ENCODE measurements around the gene TRIM24. TPM values are rescaled to one million over a fixed set of nuclear protein-coding genes. Genes with fewer than 3 reads are reported as not detected.

The TRIM24 gene
- total RNA-seq, 2 donors from 2014 or later = 14.5 to 19.1 TPM

DNA sequence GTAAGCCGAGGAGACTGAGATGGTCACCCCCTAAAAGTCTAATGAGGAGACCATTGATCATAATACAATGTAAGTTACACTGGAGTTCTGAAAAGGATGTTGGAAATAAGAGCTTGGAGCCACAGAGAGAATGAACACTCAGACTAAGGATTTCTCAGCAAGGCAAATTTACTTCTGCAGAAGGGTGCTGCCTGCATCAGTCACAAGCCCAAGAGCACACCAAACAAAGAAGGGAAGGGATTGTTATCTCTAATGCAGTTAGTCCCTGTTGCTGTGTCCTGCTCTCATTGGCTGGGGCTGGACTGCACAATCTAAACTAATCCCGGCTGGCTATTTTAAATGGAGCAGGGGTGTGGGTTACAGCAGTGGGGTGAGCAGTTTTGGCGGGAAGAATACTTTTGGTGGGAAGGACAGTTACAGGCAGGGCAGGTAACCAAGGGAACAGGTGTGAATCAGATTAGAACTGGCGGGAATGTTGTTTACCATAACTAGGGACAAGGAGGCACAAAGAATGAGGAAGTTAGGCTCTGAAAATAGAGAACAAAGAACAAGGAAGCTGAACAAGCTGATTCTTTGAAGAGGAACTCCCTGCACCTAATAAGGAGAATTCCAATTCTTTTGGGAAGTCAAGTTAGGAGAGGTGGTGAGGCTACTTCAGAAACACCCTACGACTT lies 30.3 kb upstream of the TRIM24 start:
- no peaks in the 10 kb centered on the region for H3K36me3 ChIP-seq
- intact Hi-C loops (cut with DNase I) = no loop called here

DNA sequence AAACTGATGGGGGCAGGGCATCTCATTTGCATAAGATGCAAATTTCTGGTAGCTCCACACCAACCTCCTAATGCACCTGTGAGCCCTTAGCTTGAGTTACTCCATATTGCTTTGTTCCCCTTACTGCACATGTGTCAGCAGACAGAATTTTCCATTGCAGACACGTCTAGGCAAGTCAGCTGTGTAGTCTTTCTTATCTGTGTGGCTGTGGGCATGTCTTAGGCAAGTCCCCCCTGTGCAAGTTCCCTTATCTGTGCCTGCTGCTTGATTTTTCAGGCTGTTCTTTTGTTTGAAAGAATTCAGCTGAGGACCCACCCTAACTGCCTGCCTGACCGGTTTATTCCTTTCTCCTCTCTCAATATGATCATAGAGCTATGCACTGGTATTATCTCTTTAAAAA lies 28.5 kb upstream of the TRIM24 start:
- H3K4me1 ChIP-seq = no peaks in the 10 kb centered on the region
- no peak overlapping the region for H3K27ac ChIP-seq
- no peak overlapping the region for H3K9ac ChIP-seq (ENCODE audit: low read depth in 2 of 2, low read length in 2 of 2)
- no peaks in the 10 kb centered on the region for H3K9me3 ChIP-seq
- H3K27me3 ChIP-seq = no peaks in the 10 kb centered on the region
- no peaks in the 10 kb centered on the region for H3K36me3 ChIP-seq
- no peak overlapping the region for H3K4me3 ChIP-seq
- TF ChIP-seq CTCF (IDR thresholded peaks at IDR 0.05) = no peak
- no peak for DNase-seq
- intact Hi-C loops (cut with DNase I) = no loop called here

More for the DNA sequence above, 30.3 kb upstream of the TRIM24 start:
- Histone ChIP-seq H3K9ac (ENCODE audit: low read depth in 2 of 2, low read length in 2 of 2) (no peak overlapping the region), H3K4me3 (no peak overlapping the region), H3K4me1 (no peaks in the 10 kb centered on the region), H3K27ac (no peak overlapping the region), H3K9me3 (no peaks in the 10 kb centered on the region), H3K27me3 (no peaks in the 10 kb centered on the region)
- TF ChIP-seq CTCF (IDR thresholded peaks at IDR 0.05) = no peak
- DNase-seq = no peak

DNA sequence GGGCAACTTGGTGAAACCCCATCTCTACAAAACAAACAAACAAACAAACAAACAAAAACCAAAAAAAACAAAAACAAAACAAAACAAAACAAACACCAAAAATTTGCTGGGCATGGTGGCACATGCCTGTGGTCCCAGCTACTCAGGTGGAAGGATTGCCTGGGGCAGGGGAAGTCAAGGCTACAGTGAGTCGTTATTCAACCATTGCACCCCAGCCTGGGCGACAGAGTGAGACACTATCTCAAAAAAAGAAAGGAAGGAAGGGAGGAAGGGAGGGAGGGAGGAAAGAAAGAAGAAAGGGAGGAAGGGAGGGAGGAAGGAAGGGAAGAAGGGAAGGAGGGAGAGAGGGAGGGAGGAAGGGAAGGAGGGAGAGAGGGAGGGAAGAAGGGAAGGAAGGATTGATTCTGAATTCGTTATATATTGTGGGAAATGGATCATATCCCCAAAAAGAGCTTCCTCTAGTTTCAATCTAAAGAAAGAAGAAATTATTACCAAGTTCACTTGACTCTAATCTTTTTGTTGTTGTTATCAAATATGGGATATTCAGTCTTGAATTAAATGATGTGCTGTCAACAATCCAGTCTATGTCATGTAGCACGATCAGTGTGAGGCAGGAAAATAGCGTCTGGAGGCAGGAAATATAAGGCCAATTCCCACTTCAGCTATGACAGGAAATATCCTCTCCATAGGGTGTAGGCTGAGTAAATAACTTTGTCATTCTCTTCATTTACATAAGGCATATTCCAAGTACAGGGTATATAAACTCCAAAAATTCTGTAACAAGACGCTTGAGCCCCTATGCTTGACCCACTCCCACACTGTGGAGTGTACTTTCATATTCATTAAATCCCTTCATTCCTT lies 26.2 kb upstream of the TRIM24 start:
- no peak for TF ChIP-seq CTCF (IDR thresholded peaks at IDR 0.05)
- no peak for DNase-seq
- Histone ChIP-seq H3K4me3 (no peak overlapping the region), H3K9ac (ENCODE audit: low read depth in 2 of 2, low read length in 2 of 2) (no peak overlapping the region), H3K9me3 (no peaks in the 10 kb centered on the region), H3K4me1 (no peaks in the 10 kb centered on the region), H3K36me3 (no peaks in the 10 kb centered on the region), H3K27me3 (no peaks in the 10 kb centered on the region), H3K27ac (no peak overlapping the region)
- intact Hi-C loops (cut with DNase I) = no loop called here

DNA sequence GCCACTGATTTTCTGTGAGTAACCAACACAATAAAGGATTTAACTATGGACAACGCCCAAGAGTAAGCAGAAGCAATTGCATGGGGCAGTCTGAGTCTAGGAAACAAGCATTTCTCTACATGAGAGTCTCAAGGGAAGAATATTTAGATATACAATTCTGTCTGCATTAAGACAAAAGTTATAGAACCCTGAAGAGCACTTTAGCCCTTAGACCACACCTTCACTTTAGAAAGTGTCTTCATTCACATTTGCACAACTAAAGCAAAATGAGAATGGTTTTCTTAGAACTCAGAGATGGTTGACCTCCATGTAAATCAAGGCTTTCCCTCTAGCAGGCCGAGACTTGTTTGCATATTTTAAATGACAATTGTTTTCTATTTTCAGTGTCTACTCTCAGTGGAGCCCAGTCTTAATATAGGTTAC lies 25.5 kb upstream of the TRIM24 start:
- Histone ChIP-seq H3K36me3 (no peaks in the 10 kb centered on the region), H3K9ac (ENCODE audit: low read depth in 2 of 2, low read length in 2 of 2) (no peak overlapping the region), H3K27me3 (no peaks in the 10 kb centered on the region), H3K4me1 (no peaks in the 10 kb centered on the region), H3K27ac (no peak overlapping the region), H3K9me3 (no peaks in the 10 kb centered on the region), H3K4me3 (no peak overlapping the region)
- no peak for TF ChIP-seq CTCF (IDR thresholded peaks at IDR 0.05)
- intact Hi-C loops (cut with DNase I) = no loop called here
- no peak for DNase-seq

- Histone ChIP-seq H3K36me3 (no peaks in the 10 kb centered on the region), H3K4me1 (no peaks in the 10 kb centered on the region), H3K4me3 (no peak overlapping the region), H3K27me3 (no peaks in the 10 kb centered on the region), H3K9ac (ENCODE audit: low read depth in 2 of 2, low read length in 2 of 2) (no peak overlapping the region), H3K27ac (no peak overlapping the region), H3K9me3 (no peaks in the 10 kb centered on the region)
- no peak for DNase-seq
- intact Hi-C loops (cut with DNase I) = no loop called here
- TF ChIP-seq CTCF (IDR thresholded peaks at IDR 0.05) = no peak
Measured at GRCh38 chr7:138435231-138435919, 24.7 kb upstream of the TRIM24 start.

Measured in colonic mucosa (tissue), 4 donors.